Activated CD8-positive, alpha-beta memory T cell treated with anti-CD3 and anti-CD28 coated beads, Interleukin-2, amount 10 ng/mL, durations not matched to agents 7 days and 5 days (primary cell): ENCODE measurements around the gene SLC35B1. TPM values are rescaled to one million over a fixed set of nuclear protein-coding genes. Genes with fewer than 3 reads are reported as not detected.
"Not testable (repeated sequence)": the region's sequence is repeated elsewhere in the genome, so short reads cannot be mapped to it uniquely, and the experiment has no call there.

Source experiments
- ATAC-seq: fragments of 150-1000 bp; cut with Tn5 transposase; one replicate; pipeline ENCODE4 v1.10.0; 2021; ENCODE audit warnings: moderate library complexity
- CTCF ChIA-PET: fragments of 350-600 bp; sonication (Branson Sonifier 250); formaldehyde crosslinking; loops from one replicate; lab custom pipeline; 2021; ENCODE audit warnings: antibody characterized with exemption; lab: Charles Lee
- DNase-seq: peaks from one replicate; pipeline ENCODE4 v3.0.0-alpha.2; 2020
- H3K27ac Mint-ChIP-seq: one replicate; pipeline ENCODE4 v1.8.0; 2021; ENCODE audit warnings: mild to moderate bottlenecking, mixed read lengths
- H3K27me3 Mint-ChIP-seq: one replicate; pipeline ENCODE4 v1.8.0; 2021; ENCODE audit warnings: mixed read lengths
- H3K36me3 Mint-ChIP-seq: one replicate; pipeline ENCODE4 v1.8.0; 2021; ENCODE audit warnings: mild to moderate bottlenecking, mixed read lengths
- H3K4me1 Mint-ChIP-seq: one replicate; pipeline ENCODE4 v1.8.0; 2021; ENCODE audit warnings: mixed read lengths
- H3K4me3 Mint-ChIP-seq: one replicate; pipeline ENCODE4 v1.8.0; 2021; ENCODE audit warnings: mild to moderate bottlenecking, moderate library complexity, mixed read lengths
- H3K9me3 Mint-ChIP-seq: one replicate; pipeline ENCODE4 v1.8.0; 2022; ENCODE audit warnings: low read depth, mixed read lengths
- total RNA-seq, 2 experiments: library from RNA; stranded (reverse); gene quantifications; one replicate each; pipeline ENCODE4 v1.2.3, GENCODE V29; 2021

The SLC35B1 gene
- total RNA-seq, 2 experiments from 2014 or later, result 47.3 to 78.1 TPM

DNA sequence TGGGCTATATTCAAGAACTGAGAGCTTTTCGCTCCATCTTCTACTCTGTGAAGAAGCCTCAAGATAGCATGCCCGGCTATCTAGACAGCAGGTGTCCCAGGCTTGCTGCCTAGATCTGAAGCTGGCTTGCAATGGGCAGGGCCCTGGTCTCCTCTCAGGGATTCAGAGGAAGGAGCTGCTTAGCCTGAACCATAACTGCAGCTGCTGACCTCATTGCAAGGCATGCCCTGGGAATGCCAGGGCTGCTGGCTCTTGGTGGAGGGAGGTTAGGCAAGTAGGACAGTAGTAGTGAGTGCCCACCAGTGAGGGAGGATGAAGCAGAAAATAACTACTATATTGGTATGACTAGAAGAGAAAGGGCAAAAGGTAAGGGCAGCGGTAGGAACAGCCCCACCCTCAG, 21.3 kb upstream of the SLC35B1 start:
- H3K36me3 Mint-ChIP-seq, result peaks cover 63% of the 10 kb centered on the region
- H3K9me3 Mint-ChIP-seq, result no peaks in the 10 kb centered on the region
- peaks cover 50% of the 10 kb centered on the region for H3K4me1 Mint-ChIP-seq
- no peak for DNase-seq
- H3K27me3 Mint-ChIP-seq, result no peaks in the 10 kb centered on the region
- CTCF ChIA-PET, result interaction anchor here (1.2 to 2.5 kb wide), 4 partner anchors 14 to 28 kb away, joined by 3 to 9 read pairs (median 4); partner anchors contain the start of gene SLC35B1
- no peak overlapping the region for H3K4me3 Mint-ChIP-seq
- no peak for ATAC-seq
- peak overlapping the region; percentile 33 for H3K27ac Mint-ChIP-seq

- peaks cover 62% of the 10 kb centered on the region for H3K36me3 Mint-ChIP-seq
- H3K27ac Mint-ChIP-seq, result peak overlapping the region; percentile 33
- CTCF ChIA-PET, result interaction anchor here (1.0 to 2.5 kb wide), 5 partner anchors 13 to 44 kb away, joined by 3 to 9 read pairs (median 3); partner anchors contain the start of gene SLC35B1
- no peak overlapping the region for H3K4me3 Mint-ChIP-seq
- H3K9me3 Mint-ChIP-seq, result no peaks in the 10 kb centered on the region
- no peak for ATAC-seq
- peaks cover 50% of the 10 kb centered on the region for H3K4me1 Mint-ChIP-seq
- H3K27me3 Mint-ChIP-seq, result no peaks in the 10 kb centered on the region
- DNase-seq, result no peak
Observed at GRCh38 chr17:49728425-49728824, 20.7 kb upstream of the SLC35B1 start.

GRCh38 chr17:49727380-49727779, 19.6 kb upstream of the SLC35B1 start:
- no peaks in the 10 kb centered on the region for H3K27me3 Mint-ChIP-seq
- no peak overlapping the region for H3K4me3 Mint-ChIP-seq
- ATAC-seq (no peak), DNase-seq (no peak)
- H3K36me3 Mint-ChIP-seq, result peaks cover 55% of the 10 kb centered on the region
- H3K9me3 Mint-ChIP-seq, result no peaks in the 10 kb centered on the region
- CTCF ChIA-PET, result interaction anchor here (0.6 to 2.2 kb wide), 3 partner anchors 19 to 45 kb away, joined by 3 to 8 read pairs (median 3); partner anchors contain the start of gene SLC35B1
- peaks cover 42% of the 10 kb centered on the region for H3K4me1 Mint-ChIP-seq
- no peak overlapping the region for H3K27ac Mint-ChIP-seq

DNA sequence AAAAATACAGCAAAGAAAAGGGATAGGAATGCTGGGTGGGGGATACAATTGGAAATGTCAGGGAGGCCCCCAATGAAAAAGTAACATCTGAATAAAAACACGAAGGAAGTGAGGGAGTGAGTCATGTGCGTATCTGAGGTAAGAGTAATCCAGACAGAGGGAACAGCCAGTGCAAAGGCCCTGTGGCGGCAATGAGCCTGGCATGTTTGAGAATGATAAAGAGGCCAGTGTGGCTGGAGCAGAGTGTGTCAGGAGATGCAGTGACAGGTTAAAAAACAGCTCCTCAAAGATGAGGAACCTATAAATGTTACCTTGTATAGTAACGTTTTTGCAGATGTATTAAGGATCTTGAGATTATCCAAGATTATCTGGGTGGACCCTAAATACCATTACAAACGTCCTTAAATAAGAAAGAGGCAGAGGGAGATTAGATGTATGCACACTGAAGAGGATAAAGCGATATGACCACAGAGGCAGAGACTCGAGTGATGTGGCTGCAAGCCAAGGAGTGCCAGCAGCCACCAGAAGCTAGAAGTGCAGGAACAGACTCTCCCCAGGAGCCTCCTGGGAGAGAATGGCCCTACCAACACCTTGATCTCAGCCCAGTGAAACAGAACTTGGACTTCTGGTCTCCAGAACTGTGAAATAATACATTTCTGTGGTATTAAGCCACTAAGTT, 17.8 kb upstream of the SLC35B1 start:
- Mint-ChIP-seq H3K4me3 (no peak overlapping the region), H3K36me3 (peaks cover 48% of the 10 kb centered on the region), H3K27me3 (no peaks in the 10 kb centered on the region), H3K4me1 (peaks cover 32% of the 10 kb centered on the region), H3K27ac (no peak overlapping the region), H3K9me3 (no peaks in the 10 kb centered on the region)
- no peak for ATAC-seq
- CTCF ChIA-PET, result interaction anchor here (1.0 kb wide), 1 partner anchor 21 kb away, joined by 3 read pairs; no protein-coding TSS in a partner anchor
- no peak for DNase-seq

GRCh38 chr17:49724552-49724951, 16.8 kb upstream of the SLC35B1 start:
- not testable (repeated sequence) for H3K27ac Mint-ChIP-seq, ATAC-seq, H3K9me3 Mint-ChIP-seq, H3K27me3 Mint-ChIP-seq, H3K4me3 Mint-ChIP-seq, DNase-seq
- CTCF ChIA-PET, result interaction anchor here (0.9 to 1.4 kb wide), 2 partner anchors 10 to 15 kb away, joined by 3 to 5 read pairs; no protein-coding TSS in a partner anchor
- peaks cover 26% of the 10 kb centered on the region for H3K4me1 Mint-ChIP-seq
- peaks cover 50% of the 10 kb centered on the region for H3K36me3 Mint-ChIP-seq

DNA sequence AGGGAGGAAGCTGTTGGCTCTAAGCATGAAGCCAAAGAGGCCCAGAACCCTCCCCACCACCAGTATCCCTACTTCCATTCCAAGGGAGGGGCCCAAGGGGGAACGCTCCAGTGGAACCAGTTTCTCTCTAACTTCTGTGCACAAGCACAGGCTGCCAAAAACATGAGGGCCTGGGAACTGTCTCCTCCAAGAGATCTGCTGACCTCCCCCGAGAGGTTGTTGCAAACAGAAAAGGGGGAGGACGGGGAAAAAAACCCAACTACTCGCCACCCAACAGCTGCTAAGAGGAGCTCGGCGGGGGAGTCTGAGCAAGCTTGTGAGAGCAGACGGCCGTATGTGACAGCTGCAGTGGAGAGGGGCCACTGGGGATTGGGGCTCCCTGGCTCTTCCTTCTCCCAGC, 15.7 kb upstream of the SLC35B1 start:
- DNase-seq (no peak), ATAC-seq (no peak)
- Mint-ChIP-seq H3K27me3 (no peaks in the 10 kb centered on the region), H3K4me1 (peaks cover 18% of the 10 kb centered on the region), H3K27ac (no peak overlapping the region), H3K4me3 (no peak overlapping the region), H3K36me3 (peaks cover 50% of the 10 kb centered on the region), H3K9me3 (no peaks in the 10 kb centered on the region)
- CTCF ChIA-PET, result interaction anchor here (1.4 kb wide), 1 partner anchor 16 kb away, joined by 5 read pairs; no protein-coding TSS in a partner anchor

DNA sequence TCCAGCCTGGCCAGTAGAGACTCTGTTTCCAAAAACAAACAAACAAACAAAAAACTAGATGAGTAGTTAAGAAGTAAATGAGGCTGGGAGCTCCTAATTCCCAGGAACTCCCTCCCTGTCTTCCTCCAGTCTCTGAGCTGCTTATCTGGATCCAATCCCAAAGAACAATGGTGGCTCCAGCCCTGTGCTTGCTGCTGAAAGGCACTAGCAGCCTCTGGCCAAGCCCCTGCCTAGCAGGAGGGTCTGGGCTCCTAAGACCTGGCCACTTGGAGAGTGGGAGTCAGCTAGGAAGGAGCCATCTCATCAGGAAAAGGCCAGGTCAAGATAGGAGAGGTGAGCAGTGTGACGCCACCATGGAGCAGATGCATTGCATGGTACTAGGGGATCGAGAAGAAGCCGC, 14.3 kb upstream of the SLC35B1 start:
- ATAC-seq (no peak), DNase-seq (no peak)
- H3K4me3 Mint-ChIP-seq, result no peak overlapping the region
- no peaks in the 10 kb centered on the region for H3K9me3 Mint-ChIP-seq
- H3K27me3 Mint-ChIP-seq, result no peaks in the 10 kb centered on the region
- H3K27ac Mint-ChIP-seq, result no peak overlapping the region
- peaks cover 24% of the 10 kb centered on the region for H3K4me1 Mint-ChIP-seq
- CTCF ChIA-PET, result interaction anchor here (1.0 to 1.5 kb wide), 3 partner anchors 152 to 275 kb away, joined by 3 to 5 read pairs (median 3); no protein-coding TSS in a partner anchor
- peaks cover 54% of the 10 kb centered on the region for H3K36me3 Mint-ChIP-seq

- H3K4me3 Mint-ChIP-seq, result no peak overlapping the region
- peak overlapping the region; percentile 84 for H3K27ac Mint-ChIP-seq
- H3K4me1 Mint-ChIP-seq, result peaks cover 48% of the 10 kb centered on the region
- H3K9me3 Mint-ChIP-seq, result no peaks in the 10 kb centered on the region
- H3K27me3 Mint-ChIP-seq, result no peaks in the 10 kb centered on the region
- ATAC-seq (peak; percentile 54), DNase-seq (peak; percentile 61)
- H3K36me3 Mint-ChIP-seq, result peaks cover 56% of the 10 kb centered on the region
- CTCF ChIA-PET, result interaction anchor here (0.8 to 5.0 kb wide), 7 partner anchors 9 to 280 kb away, joined by 3 to 27 read pairs (median 6); partner anchors contain the start of genes FAM117A and SLC35B1
Observed at GRCh38 chr17:49717371-49717861, 9.7 kb upstream of the SLC35B1 start.

- Mint-ChIP-seq H3K4me3 (no peak overlapping the region), H3K9me3 (no peaks in the 10 kb centered on the region), H3K4me1 (peaks cover 48% of the 10 kb centered on the region), H3K27me3 (no peaks in the 10 kb centered on the region), H3K36me3 (peaks cover 56% of the 10 kb centered on the region), H3K27ac (peak overlapping the region; percentile 84)
- DNase-seq (no peak), ATAC-seq (no peak)
- CTCF ChIA-PET, result interaction anchor here (0.8 to 33.6 kb wide), 11 partner anchors 9 to 281 kb away, joined by 3 to 734 read pairs (median 11); partner anchors contain the start of genes FAM117A, NXPH3 and SLC35B1
Observed at GRCh38 chr17:49716668-49717364, 9.1 kb upstream of the SLC35B1 start.

DNA sequence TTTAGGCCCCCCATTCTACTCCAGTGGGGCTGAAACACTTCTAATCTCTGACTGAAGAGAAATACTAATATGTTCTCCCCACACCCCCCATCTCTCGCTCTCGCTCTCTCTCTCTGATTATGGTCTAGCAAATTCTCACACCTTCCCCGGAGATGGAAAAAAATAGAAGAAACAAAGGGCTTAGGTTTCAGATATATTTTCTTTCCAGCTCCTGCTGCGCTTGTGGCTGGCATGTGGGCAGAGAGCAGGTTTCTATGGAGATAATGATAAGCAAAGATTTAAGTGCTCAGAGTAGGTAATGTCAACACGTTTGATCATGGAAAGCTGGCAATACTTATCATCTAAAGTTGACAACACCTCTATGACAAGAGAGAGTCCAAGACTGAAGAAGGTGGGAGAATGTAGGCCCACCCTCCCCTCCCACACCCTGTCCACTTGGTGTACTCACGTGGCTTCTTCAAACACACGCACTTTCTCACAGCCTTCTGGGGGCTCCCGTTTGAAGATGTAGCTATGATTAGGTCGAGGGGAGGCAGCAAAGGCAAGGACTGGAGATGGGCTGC, 8.0 kb upstream of the SLC35B1 start:
- Mint-ChIP-seq H3K4me3 (peak overlapping the region; percentile 18), H3K4me1 (peaks cover 48% of the 10 kb centered on the region), H3K27ac (peak overlapping the region; percentile 84), H3K27me3 (no peaks in the 10 kb centered on the region), H3K9me3 (no peaks in the 10 kb centered on the region), H3K36me3 (peaks cover 53% of the 10 kb centered on the region)
- peak; percentile 61 for DNase-seq
- CTCF ChIA-PET, result interaction anchor here (0.9 to 33.6 kb wide), 21 partner anchors 8 to 308 kb away, joined by 3 to 734 read pairs (median 6); partner anchors contain the start of genes FAM117A, KAT7, NXPH3 and SLC35B1
- ATAC-seq, result peak; percentile 54

- Mint-ChIP-seq H3K4me1 (peaks cover 48% of the 10 kb centered on the region), H3K27me3 (no peaks in the 10 kb centered on the region), H3K36me3 (peaks cover 53% of the 10 kb centered on the region), H3K4me3 (no peak overlapping the region), H3K9me3 (no peaks in the 10 kb centered on the region), H3K27ac (peak overlapping the region; percentile 84)
- CTCF ChIA-PET, result interaction anchor here (0.8 to 33.6 kb wide), 24 partner anchors 9 to 308 kb away, joined by 3 to 734 read pairs (median 4); partner anchors contain the start of genes FAM117A, KAT7 and NXPH3
- ATAC-seq, result peak; percentile 55
- DNase-seq, result peak; percentile 61
Observed at GRCh38 chr17:49715216-49715615, 7.5 kb upstream of the SLC35B1 start.

- H3K27me3 Mint-ChIP-seq, result no peaks in the 10 kb centered on the region
- ATAC-seq (no peak), DNase-seq (no peak)
- peak overlapping the region; percentile 96 for H3K27ac Mint-ChIP-seq
- peaks cover 43% of the 10 kb centered on the region for H3K4me1 Mint-ChIP-seq
- peak overlapping the region; percentile 89 for H3K4me3 Mint-ChIP-seq
- CTCF ChIA-PET, result interaction anchor here (0.7 to 33.6 kb wide), 34 partner anchors 8 to 386 kb away, joined by 3 to 734 read pairs (median 5); partner anchors contain the start of genes FAM117A, KAT7, NXPH3 and TAC4
- peaks cover 24% of the 10 kb centered on the region for H3K36me3 Mint-ChIP-seq
- H3K9me3 Mint-ChIP-seq, result no peaks in the 10 kb centered on the region
Observed at GRCh38 chr17:49708515-49709183, 885 bp upstream of the SLC35B1 start.
